HepG2 (cell line): ENCODE data around the gene TLL2. TPM values are rescaled to one million over a fixed set of nuclear protein-coding genes. Genes with fewer than 3 reads are reported as not detected.

ENCODE experiments used
- GTF2F1 ChIP-seq: fragments of 150-350 bp; IDR thresholded peaks from 2 replicates; pipeline ENCODE4 v1.6.1; 2014; ENCODE audit warnings: low read length
- GZF1 ChIP-seq: sonication (generic); formaldehyde crosslinking; IDR thresholded peaks from 2 replicates; pipeline ENCODE4 v1.5.1; 2020; ENCODE audit warnings: mild to moderate bottlenecking, missing genetic modification reagents
- KDM5B ChIP-seq: sonication (generic); formaldehyde crosslinking; IDR thresholded peaks from 2 replicates; pipeline ENCODE4 v1.4.0; 2020; ENCODE audit warnings: missing genetic modification reagents, mild to moderate bottlenecking, borderline replicate concordance
- LRRFIP1 ChIP-seq: sonication (generic); formaldehyde crosslinking; conservative IDR thresholded peaks from 2 replicates; pipeline ENCODE4 v1.4.0; 2020; ENCODE audit warnings: missing genetic modification reagents
- ZNF709 ChIP-seq: sonication (generic); formaldehyde crosslinking; IDR thresholded peaks from 2 replicates; pipeline ENCODE4 v1.5.0; 2020; ENCODE audit warnings: mild to moderate bottlenecking, missing genetic modification reagents
- polyA plus RNA-seq, 8 experiments: library from polyadenylated mRNA; depleted of rRNA in 3 of 8; stranded (reverse) in 7 of 8; unstranded in 1 of 8; fragments of >200 nt; fragmentation: Illumina TruSeq in 4 of 8; extraction: Trizol in 4 of 8; gene quantifications; 2 replicates each; pipeline versions ENCODE4 v1.2.1 to v1.2.3, GENCODE V29; 2011 to 2016; ENCODE audit warnings: low read depth in 4 of 8, missing spikeins in 1 of 8, mixed read lengths in 1 of 8; ENCODE audit not compliant: insufficient read depth in 1 of 8
- total RNA-seq, 5 experiments: library from RNA; depleted of rRNA; stranded (reverse); fragments of >200 nt; fragmentation: Illumina TruSeq; extraction: Trizol; gene quantifications; 2 replicates each; pipeline ENCODE4 v1.2.3, GENCODE V29; 2016; ENCODE audit warnings: low read depth in 1 of 5
- TF ChIP-seq, protein P1 (sequence below): sonication (generic); formaldehyde crosslinking; IDR thresholded peaks from 2 replicates; pipeline ENCODE4 v1.5.0; 2020; ENCODE audit warnings: mild to moderate bottlenecking, missing genetic modification reagents, borderline replicate concordance

The TLL2 gene
- total and polyA plus RNA-seq, 2 of the 13 experiments (the other 11 are each of a cell fraction or from before 2014, with no cell fraction given), result 0.09 TPM; not detected in 1

DNA sequence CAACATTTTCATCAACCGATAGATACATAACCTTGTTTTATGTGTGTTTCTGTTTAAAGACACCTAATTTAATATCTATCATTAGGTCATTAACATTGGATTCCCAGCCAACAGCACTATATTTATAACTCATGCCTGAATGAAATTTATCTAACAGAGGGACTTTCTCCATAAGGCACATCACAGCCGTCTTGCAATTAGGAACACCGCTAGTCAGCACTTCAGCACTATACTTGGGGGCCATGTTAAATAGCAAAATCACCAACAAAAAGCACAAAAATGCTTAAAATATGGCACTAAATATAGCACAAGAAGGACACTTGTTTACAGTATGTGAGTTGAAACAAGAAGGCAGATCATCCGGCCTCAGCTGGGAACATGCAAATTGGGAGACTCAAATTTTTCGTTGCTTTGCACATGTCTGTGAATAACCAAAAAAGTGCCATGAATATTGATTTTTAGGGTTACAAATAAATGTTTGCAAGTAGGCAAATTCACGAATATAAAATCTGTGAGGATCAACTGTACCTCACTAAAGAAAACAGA lies 51.0 kb downstream of the TLL2 start (continued):
- TF ChIP-seq, protein P1, sequence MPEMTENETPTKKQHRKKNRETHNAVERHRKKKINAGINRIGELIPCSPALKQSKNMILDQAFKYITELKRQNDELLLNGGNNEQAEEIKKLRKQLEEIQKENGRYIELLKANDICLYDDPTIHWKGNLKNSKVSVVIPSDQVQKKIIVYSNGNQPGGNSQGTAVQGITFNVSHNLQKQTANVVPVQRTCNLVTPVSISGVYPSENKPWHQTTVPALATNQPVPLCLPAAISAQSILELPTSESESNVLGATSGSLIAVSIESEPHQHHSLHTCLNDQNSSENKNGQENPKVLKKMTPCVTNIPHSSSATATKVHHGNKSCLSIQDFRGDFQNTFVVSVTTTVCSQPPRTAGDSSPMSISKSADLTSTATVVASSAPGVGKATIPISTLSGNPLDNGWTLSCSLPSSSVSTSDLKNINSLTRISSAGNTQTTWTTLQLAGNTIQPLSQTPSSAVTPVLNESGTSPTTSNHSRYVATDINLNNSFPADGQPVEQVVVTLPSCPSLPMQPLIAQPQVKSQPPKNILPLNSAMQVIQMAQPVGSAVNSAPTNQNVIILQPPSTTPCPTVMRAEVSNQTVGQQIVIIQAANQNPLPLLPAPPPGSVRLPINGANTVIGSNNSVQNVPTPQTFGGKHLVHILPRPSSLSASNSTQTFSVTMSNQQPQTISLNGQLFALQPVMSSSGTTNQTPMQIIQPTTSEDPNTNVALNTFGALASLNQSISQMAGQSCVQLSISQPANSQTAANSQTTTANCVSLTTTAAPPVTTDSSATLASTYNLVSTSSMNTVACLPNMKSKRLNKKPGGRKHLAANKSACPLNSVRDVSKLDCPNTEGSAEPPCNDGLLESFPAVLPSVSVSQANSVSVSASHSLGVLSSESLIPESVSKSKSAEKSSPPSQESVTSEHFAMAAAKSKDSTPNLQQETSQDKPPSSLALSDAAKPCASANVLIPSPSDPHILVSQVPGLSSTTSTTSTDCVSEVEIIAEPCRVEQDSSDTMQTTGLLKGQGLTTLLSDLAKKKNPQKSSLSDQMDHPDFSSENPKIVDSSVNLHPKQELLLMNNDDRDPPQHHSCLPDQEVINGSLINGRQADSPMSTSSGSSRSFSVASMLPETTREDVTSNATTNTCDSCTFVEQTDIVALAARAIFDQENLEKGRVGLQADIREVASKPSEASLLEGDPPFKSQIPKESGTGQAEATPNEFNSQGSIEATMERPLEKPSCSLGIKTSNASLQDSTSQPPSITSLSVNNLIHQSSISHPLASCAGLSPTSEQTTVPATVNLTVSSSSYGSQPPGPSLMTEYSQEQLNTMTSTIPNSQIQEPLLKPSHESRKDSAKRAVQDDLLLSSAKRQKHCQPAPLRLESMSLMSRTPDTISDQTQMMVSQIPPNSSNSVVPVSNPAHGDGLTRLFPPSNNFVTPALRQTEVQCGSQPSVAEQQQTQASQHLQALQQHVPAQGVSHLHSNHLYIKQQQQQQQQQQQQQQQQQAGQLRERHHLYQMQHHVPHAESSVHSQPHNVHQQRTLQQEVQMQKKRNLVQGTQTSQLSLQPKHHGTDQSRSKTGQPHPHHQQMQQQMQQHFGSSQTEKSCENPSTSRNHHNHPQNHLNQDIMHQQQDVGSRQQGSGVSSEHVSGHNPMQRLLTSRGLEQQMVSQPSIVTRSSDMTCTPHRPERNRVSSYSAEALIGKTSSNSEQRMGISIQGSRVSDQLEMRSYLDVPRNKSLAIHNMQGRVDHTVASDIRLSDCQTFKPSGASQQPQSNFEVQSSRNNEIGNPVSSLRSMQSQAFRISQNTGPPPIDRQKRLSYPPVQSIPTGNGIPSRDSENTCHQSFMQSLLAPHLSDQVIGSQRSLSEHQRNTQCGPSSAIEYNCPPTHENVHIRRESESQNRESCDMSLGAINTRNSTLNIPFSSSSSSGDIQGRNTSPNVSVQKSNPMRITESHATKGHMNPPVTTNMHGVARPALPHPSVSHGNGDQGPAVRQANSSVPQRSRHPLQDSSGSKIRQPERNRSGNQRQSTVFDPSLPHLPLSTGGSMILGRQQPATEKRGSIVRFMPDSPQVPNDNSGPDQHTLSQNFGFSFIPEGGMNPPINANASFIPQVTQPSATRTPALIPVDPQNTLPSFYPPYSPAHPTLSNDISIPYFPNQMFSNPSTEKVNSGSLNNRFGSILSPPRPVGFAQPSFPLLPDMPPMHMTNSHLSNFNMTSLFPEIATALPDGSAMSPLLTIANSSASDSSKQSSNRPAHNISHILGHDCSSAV (CRISPR knock-in tag), result no peak
- no peak for TF ChIP-seq KDM5B (CRISPR knock-in tag)
- TF ChIP-seq ZNF709 (CRISPR knock-in tag), result no peak
- no peak for TF ChIP-seq LRRFIP1 (CRISPR knock-in tag)
- TF ChIP-seq GZF1 (CRISPR knock-in tag), result no peak
- TF ChIP-seq GTF2F1, result no peak
